HepG2 (cell line): ENCODE data around the gene MT1HL1. TPM values are rescaled to one million over a fixed set of nuclear protein-coding genes. Genes with fewer than 3 reads are reported as not detected.

Experiments
- ATAC-seq: fragments of 200-7000 bp; cut with Tn5 transposase; 3 replicates; pipeline ENCODE4 v1.9.1; 2020; ENCODE audit warnings: mild to moderate bottlenecking, moderate library complexity
- BruUV-seq: library from RNA; stranded (reverse); fragments of 400-500 nt; replicated peaks from 2 replicates; lab custom pipeline; 2021; lab: Mats Ljungman, UMichigan
- CTCF ChIA-PET: fragments of 300-600 bp; formaldehyde crosslinking; extraction: SDS; loops from one replicate; lab custom pipeline; 2021; ENCODE audit warnings: low total read pairs, inconsistent platforms, low intra/inter-chr PET ratio; lab: Yijun Ruan, JAX
- POLR2A ChIA-PET: fragments of 350-600 bp; sonication (Branson Sonifier 250); formaldehyde crosslinking; loops from one replicate; lab custom pipeline; 2020; ENCODE audit warnings: antibody characterized with exemption, inconsistent platforms; lab: Yijun Ruan, JAX
- DNase-seq: peaks from one replicate; pipeline ENCODE4 v3.0.0-alpha.2; 2015; ENCODE audit warnings: low spot score
- FAIRE-seq: peaks from 3 replicates; lab custom pipeline; 2011; peaks lifted over from hg19 to GRCh38; lab: Jason Lieb, UNC
- H2AFZ ChIP-seq: one replicate; pipeline ENCODE4 v1.6.1; 2011; ENCODE audit warnings: low read length, inconsistent platforms
- H3K27ac ChIP-seq: fragments of 300-600 bp; 3 replicates; pipeline ENCODE4 v1.8.0; 2011; ENCODE audit warnings: mixed run types, mild to moderate bottlenecking, mixed read lengths, low read length, inconsistent platforms; ENCODE audit not compliant: insufficient read depth; ENCODE audit errors: extremely low read length
- H3K27me3 ChIP-seq, 2 experiments: fragments of 200-600 bp in 1 of 2; 2 replicates in 1 of 2; 3 replicates in 1 of 2; pipeline versions ENCODE4 v1.6.0 to v1.8.0; 2011; ENCODE audit warnings: low read length in 2 of 2, mild to moderate bottlenecking in 2 of 2, moderate library complexity in 2 of 2, inconsistent platforms in 1 of 2; ENCODE audit not compliant: insufficient read depth in 2 of 2, control insufficient read depth in 1 of 2
- H3K36me3 ChIP-seq, 2 experiments: fragments of 200-600 bp in 1 of 2; replicated peaks in 1 of 2; 2 replicates in 1 of 2; 3 replicates in 1 of 2; pipeline versions ENCODE4 v1.5.1 to v1.8.0; 2011; ENCODE audit warnings: low read length in 2 of 2, inconsistent platforms in 1 of 2; ENCODE audit not compliant: insufficient read depth in 2 of 2, control insufficient read depth in 1 of 2
- H3K4me1 ChIP-seq: 2 replicates; pipeline ENCODE4 v1.5.1; 2012; ENCODE audit warnings: low read length, inconsistent platforms; ENCODE audit not compliant: insufficient read depth
- H3K4me2 ChIP-seq: 2 replicates; pipeline ENCODE4 v1.6.0; 2011; ENCODE audit warnings: low read depth, low read length, inconsistent platforms
- H3K4me3 ChIP-seq, 3 experiments: fragments of 200-600 bp in 1 of 3; sonication (generic), shearing (Covaris generic) in 1 of 3; replicated peaks in 1 of 3; 2 replicates each; pipeline ENCODE4 v1.5.1; 2011 to 2016; ENCODE audit warnings: low read length in 3 of 3, inconsistent platforms in 2 of 3, low read depth in 2 of 3, mild to moderate bottlenecking in 2 of 3, control low read depth in 1 of 3, mixed read lengths in 1 of 3; ENCODE audit not compliant: insufficient read depth in 1 of 3
- H3K79me2 ChIP-seq: one replicate; pipeline ENCODE4 v1.6.1; 2011; ENCODE audit warnings: low read length, inconsistent platforms; ENCODE audit not compliant: insufficient read depth
- H3K9ac ChIP-seq: 2 replicates; pipeline ENCODE4 v1.6.0; 2011; ENCODE audit warnings: mild to moderate bottlenecking, low read depth, low read length, inconsistent platforms; ENCODE audit not compliant: insufficient read depth
- H3K9me3 ChIP-seq: 2 replicates; pipeline ENCODE4 v1.5.1; 2012; ENCODE audit warnings: mild to moderate bottlenecking, low read length
- H4K20me1 ChIP-seq: 2 replicates; pipeline ENCODE4 v1.6.0; 2011; ENCODE audit warnings: inconsistent platforms, mild to moderate bottlenecking, low read length, moderate library complexity; ENCODE audit not compliant: insufficient read depth
- CBX1 ChIP-seq: IDR thresholded peaks from one replicate; pipeline ENCODE4 v1.6.1; 2016; ENCODE audit warnings: antibody characterized with exemption, low read depth
- CENPX ChIP-seq: sonication (generic); formaldehyde crosslinking; IDR thresholded peaks from 2 replicates; pipeline ENCODE4 v1.9.0; 2021; ENCODE audit warnings: mild to moderate bottlenecking, missing genetic modification reagents, moderate library complexity
- FIP1L1 ChIP-seq: fragments of 200-400 bp; formaldehyde crosslinking; IDR thresholded peaks from 2 replicates; pipeline ENCODE4 v1.6.1; 2018; ENCODE audit warnings: low read depth, mild to moderate bottlenecking, low read length, moderate library complexity, borderline replicate concordance; ENCODE audit not compliant: insufficient read depth
- FOXA1 ChIP-seq, 2 experiments: fragments of 450-650 bp in 1 of 2; sonication (generic) in 1 of 2; formaldehyde crosslinking in 1 of 2; IDR thresholded peaks; 2 replicates each; pipeline versions ENCODE4 v1.4.0 to v1.6.1; 2016 to 2020; ENCODE audit warnings: missing genetic modification reagents in 1 of 2
- KDM2A ChIP-seq: sonication (generic); formaldehyde crosslinking; IDR thresholded peaks from 2 replicates; pipeline ENCODE4 v1.4.0; 2020; ENCODE audit warnings: low read depth, missing genetic modification reagents, borderline replicate concordance
- KLF12 ChIP-seq: sonication (generic); formaldehyde crosslinking; IDR thresholded peaks from 2 replicates; pipeline ENCODE4 v1.4.0; 2020; ENCODE audit warnings: missing genetic modification reagents, borderline replicate concordance
- ZBTB20 ChIP-seq: sonication (generic); formaldehyde crosslinking; IDR thresholded peaks from 2 replicates; pipeline ENCODE4 v1.8.1; 2023; ENCODE audit warnings: missing genetic modification reagents, low read depth, mild to moderate bottlenecking, borderline replicate concordance
- ZMYM3 ChIP-seq: sonication (generic); formaldehyde crosslinking; IDR thresholded peaks from 2 replicates; pipeline ENCODE4 v1.5.1; 2020; ENCODE audit warnings: mild to moderate bottlenecking, missing genetic modification reagents
- ZNF24 ChIP-seq: fragments of 450-650 bp; IDR thresholded peaks from 2 replicates; pipeline ENCODE4 v1.6.1; 2017; ENCODE audit warnings: antibody characterized with exemption, mild to moderate bottlenecking
- ZNF251 ChIP-seq: sonication (generic); formaldehyde crosslinking; IDR thresholded peaks from 2 replicates; pipeline ENCODE4 v1.9.0; 2021; ENCODE audit warnings: mild to moderate bottlenecking, missing genetic modification reagents
- ZNF260 ChIP-seq: sonication (generic); formaldehyde crosslinking; IDR thresholded peaks from 2 replicates; pipeline ENCODE4 v1.4.0; 2020; ENCODE audit warnings: missing genetic modification reagents, low read depth, mild to moderate bottlenecking, borderline replicate concordance
- ZNF33B ChIP-seq: sonication (generic); formaldehyde crosslinking; IDR thresholded peaks from 2 replicates; pipeline ENCODE4 v1.5.1; 2020; ENCODE audit warnings: mild to moderate bottlenecking, missing genetic modification reagents
- ZNF615 ChIP-seq: sonication (generic); formaldehyde crosslinking; IDR thresholded peaks from 2 replicates; pipeline ENCODE4 v1.5.0; 2020; ENCODE audit warnings: mild to moderate bottlenecking, missing genetic modification reagents, borderline replicate concordance
- ZNF747 ChIP-seq: sonication (generic); formaldehyde crosslinking; IDR thresholded peaks from 2 replicates; pipeline ENCODE4 v1.8.1; 2023; ENCODE audit warnings: missing genetic modification reagents, mild to moderate bottlenecking, borderline replicate concordance
- WGBS: methylation state at CpG from one replicate; pipeline ENCODE4 v1.1.6; 2017; ENCODE audit warnings: low lambda C conversion rate; 5-methylcytosine and 5-hydroxymethylcytosine counted together
- in situ Hi-C: cut with HindIII; loops from 2 replicates; pipeline ENCODE4 v1.10.0; 2017; ENCODE audit warnings: low pct_unique_long_range_greater_than_20kb; ENCODE audit not compliant: extremely low pct_ligation_motif_present
- intact Hi-C: fragments of 100-400 bp; cut with micrococcal nuclease; formaldehyde crosslinking; loops from one replicate; pipeline ENCODE4 v1.10.0; 2022; ENCODE audit not compliant: unreplicated experiment
- polyA plus RNA-seq, 8 experiments: library from polyadenylated mRNA; depleted of rRNA in 3 of 8; stranded (reverse) in 7 of 8; unstranded in 1 of 8; fragments of >200 nt; fragmentation: Illumina TruSeq in 4 of 8; extraction: Trizol in 4 of 8; gene quantifications; 2 replicates each; pipeline versions ENCODE4 v1.2.1 to v1.2.3, GENCODE V29; 2011 to 2016; ENCODE audit warnings: low read depth in 4 of 8, missing spikeins in 1 of 8, mixed read lengths in 1 of 8; ENCODE audit not compliant: insufficient read depth in 1 of 8
- total RNA-seq, 5 experiments: library from RNA; depleted of rRNA; stranded (reverse); fragments of >200 nt; fragmentation: Illumina TruSeq; extraction: Trizol; gene quantifications; 2 replicates each; pipeline ENCODE4 v1.2.3, GENCODE V29; 2016; ENCODE audit warnings: low read depth in 1 of 5
- TF ChIP-seq, protein P1 (sequence below): sonication (generic); formaldehyde crosslinking; IDR thresholded peaks from 2 replicates; pipeline ENCODE4 v1.5.1; 2020; ENCODE audit warnings: missing genetic modification reagents, mild to moderate bottlenecking, borderline replicate concordance
- TF ChIP-seq, protein P2 (sequence below): sonication (generic); formaldehyde crosslinking; IDR thresholded peaks from 2 replicates; pipeline ENCODE4 v1.8.0; 2022; ENCODE audit warnings: missing genetic modification reagents, low read depth, mild to moderate bottlenecking, borderline replicate concordance
- TF ChIP-seq, protein P3 (sequence below): IDR thresholded peaks from 2 replicates; pipeline ENCODE4 v1.6.1; 2016; ENCODE audit warnings: control low read depth
- TF ChIP-seq, protein P4 (sequence below): sonication (generic); formaldehyde crosslinking; conservative IDR thresholded peaks from 2 replicates; pipeline ENCODE4 v1.4.0; 2020; ENCODE audit warnings: missing genetic modification reagents
- TF ChIP-seq, protein P5 (sequence below): sonication (generic); formaldehyde crosslinking; IDR thresholded peaks from 2 replicates; pipeline ENCODE4 v1.4.0; 2020; ENCODE audit warnings: missing genetic modification reagents, borderline replicate concordance

MT1HL1 gene
- total and polyA plus RNA-seq, 2 of the 13 experiments (the other 11 are each of a cell fraction or from before 2014, with no cell fraction given), result not detected

DNA sequence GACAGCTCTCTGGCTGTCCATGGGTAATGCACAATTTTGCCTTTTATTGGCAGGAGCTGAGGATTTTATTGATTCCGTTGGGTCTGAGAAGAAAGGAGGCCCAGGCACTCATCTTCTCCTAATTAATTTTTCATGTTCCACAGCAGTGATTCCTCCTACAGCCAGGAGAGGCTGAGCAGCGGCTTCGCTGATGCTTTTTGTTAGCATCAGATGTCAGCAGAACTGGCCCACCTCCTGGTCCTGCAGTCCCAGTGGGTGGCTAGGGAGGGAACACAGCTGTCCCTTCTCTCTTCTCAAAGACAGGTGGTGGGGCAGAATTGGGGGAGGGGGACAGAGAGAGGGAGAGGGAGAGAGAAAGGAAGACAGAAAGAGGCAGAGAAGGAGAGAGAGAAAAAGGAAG, 5.7 kb downstream of the MT1HL1 start:
- FAIRE-seq (no peak), DNase-seq (no peak), ATAC-seq (no peak)
- H3K27me3 ChIP-seq, result peaks cover 1 to 20% of the 10 kb centered on the region in 2 experiments; a peak in 2 of 5 replicates
- no peak overlapping the region for H3K9ac ChIP-seq
- intact Hi-C loops (no loop called here), in situ Hi-C loops (no loop called here)
- no peaks in the 10 kb centered on the region for H3K36me3 ChIP-seq
- no peaks in the 10 kb centered on the region for H4K20me1 ChIP-seq
- no peak overlapping the region for H3K27ac ChIP-seq
- CTCF ChIA-PET, result no interaction called here
- no peaks in the 10 kb centered on the region for H3K79me2 ChIP-seq
- no TSS peak for BruUV-seq
- H3K4me1 ChIP-seq, result no peaks in the 10 kb centered on the region
- POLR2A ChIA-PET, result no interaction called here
- no peak overlapping the region for H3K4me3 ChIP-seq
- WGBS, result 0% methylated on average over 3 of the region's 3 CpGs
- H2AFZ ChIP-seq, result no peak overlapping the region
- no peaks in the 10 kb centered on the region for H3K9me3 ChIP-seq
- no peak overlapping the region for H3K4me2 ChIP-seq
- TF ChIP-seq FOXA1 (IDR thresholded peaks at IDR 0.05) (no peak), FOXA1 (CRISPR knock-in tag; IDR thresholded peaks at IDR 0.05) (no peak), ZBTB20 (no peak), ZNF33B (no peak), ZMYM3 (CRISPR knock-in tag) (no peak), ZNF260 (CRISPR knock-in tag) (no peak), ZNF251 (CRISPR knock-in tag) (no peak), KLF12 (CRISPR knock-in tag) (no peak), ZNF747 (no peak), ZNF615 (CRISPR knock-in tag) (no peak), ZNF24 (no peak), CENPX (CRISPR knock-in tag) (no peak), FIP1L1 (no peak), CBX1 (no peak), KDM2A (CRISPR knock-in tag) (no peak)
- TF ChIP-seq, protein P1, sequence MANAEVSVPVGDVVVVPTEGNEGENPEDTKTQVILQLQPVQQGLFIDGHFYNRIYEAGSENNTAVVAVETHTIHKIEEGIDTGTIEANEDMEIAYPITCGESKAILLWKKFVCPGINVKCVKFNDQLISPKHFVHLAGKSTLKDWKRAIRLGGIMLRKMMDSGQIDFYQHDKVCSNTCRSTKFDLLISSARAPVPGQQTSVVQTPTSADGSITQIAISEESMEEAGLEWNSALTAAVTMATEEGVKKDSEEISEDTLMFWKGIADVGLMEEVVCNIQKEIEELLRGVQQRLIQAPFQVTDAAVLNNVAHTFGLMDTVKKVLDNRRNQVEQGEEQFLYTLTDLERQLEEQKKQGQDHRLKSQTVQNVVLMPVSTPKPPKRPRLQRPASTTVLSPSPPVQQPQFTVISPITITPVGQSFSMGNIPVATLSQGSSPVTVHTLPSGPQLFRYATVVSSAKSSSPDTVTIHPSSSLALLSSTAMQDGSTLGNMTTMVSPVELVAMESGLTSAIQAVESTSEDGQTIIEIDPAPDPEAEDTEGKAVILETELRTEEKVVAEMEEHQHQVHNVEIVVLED (CRISPR knock-in tag), result no peak
- TF ChIP-seq, protein P2, sequence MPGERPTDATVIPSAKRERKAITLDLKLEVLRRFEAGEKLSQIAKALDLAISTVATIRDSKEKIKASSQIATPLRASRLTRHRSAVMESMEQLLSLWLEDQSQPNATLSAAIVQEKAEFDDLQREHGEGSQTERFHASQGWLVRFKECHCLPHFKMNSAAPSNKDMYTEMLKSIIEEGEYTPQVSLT (CRISPR knock-in tag), result no peak
- TF ChIP-seq, protein P3, sequence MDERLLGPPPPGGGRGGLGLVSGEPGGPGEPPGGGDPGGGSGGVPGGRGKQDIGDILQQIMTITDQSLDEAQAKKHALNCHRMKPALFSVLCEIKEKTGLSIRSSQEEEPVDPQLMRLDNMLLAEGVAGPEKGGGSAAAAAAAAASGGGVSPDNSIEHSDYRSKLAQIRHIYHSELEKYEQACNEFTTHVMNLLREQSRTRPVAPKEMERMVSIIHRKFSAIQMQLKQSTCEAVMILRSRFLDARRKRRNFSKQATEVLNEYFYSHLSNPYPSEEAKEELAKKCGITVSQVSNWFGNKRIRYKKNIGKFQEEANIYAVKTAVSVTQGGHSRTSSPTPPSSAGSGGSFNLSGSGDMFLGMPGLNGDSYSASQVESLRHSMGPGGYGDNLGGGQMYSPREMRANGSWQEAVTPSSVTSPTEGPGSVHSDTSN (CRISPR knock-in tag), result no peak
- TF ChIP-seq, protein P4, sequence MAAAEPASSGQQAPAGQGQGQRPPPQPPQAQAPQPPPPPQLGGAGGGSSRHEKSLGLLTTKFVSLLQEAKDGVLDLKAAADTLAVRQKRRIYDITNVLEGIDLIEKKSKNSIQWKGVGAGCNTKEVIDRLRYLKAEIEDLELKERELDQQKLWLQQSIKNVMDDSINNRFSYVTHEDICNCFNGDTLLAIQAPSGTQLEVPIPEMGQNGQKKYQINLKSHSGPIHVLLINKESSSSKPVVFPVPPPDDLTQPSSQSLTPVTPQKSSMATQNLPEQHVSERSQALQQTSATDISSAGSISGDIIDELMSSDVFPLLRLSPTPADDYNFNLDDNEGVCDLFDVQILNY (CRISPR knock-in tag), result no peak
- TF ChIP-seq, protein P5, sequence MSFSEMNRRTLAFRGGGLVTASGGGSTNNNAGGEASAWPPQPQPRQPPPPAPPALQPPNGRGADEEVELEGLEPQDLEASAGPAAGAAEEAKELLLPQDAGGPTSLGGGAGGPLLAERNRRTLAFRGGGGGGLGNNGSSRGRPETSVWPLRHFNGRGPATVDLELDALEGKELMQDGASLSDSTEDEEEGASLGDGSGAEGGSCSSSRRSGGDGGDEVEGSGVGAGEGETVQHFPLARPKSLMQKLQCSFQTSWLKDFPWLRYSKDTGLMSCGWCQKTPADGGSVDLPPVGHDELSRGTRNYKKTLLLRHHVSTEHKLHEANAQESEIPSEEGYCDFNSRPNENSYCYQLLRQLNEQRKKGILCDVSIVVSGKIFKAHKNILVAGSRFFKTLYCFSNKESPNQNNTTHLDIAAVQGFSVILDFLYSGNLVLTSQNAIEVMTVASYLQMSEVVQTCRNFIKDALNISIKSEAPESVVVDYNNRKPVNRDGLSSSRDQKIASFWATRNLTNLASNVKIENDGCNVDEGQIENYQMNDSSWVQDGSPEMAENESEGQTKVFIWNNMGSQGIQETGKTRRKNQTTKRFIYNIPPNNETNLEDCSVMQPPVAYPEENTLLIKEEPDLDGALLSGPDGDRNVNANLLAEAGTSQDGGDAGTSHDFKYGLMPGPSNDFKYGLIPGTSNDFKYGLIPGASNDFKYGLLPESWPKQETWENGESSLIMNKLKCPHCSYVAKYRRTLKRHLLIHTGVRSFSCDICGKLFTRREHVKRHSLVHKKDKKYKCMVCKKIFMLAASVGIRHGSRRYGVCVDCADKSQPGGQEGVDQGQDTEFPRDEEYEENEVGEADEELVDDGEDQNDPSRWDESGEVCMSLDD (CRISPR knock-in tag), result no peak
